K562 (cell line): ENCODE results near the gene GULP1. TPM values are rescaled to one million over a fixed set of nuclear protein-coding genes. Genes with fewer than 3 reads are reported as not detected.

Experiments
- ATAC-seq: fragments of 200-7000 bp; cut with Tn5 transposase; 3 replicates; pipeline ENCODE4 v1.9.1; 2020; ENCODE audit warnings: moderate library complexity
- BruUV-seq: library from RNA; stranded (reverse); fragments of 400-500 nt; replicated peaks from 2 replicates; lab custom pipeline; 2021; lab: Mats Ljungman, UMichigan
- CTCF ChIA-PET: fragments of 300-600 bp; formaldehyde crosslinking; extraction: SDS; loops from one replicate; lab custom pipeline; 2021; ENCODE audit warnings: low intra/inter-chr PET ratio; lab: Yijun Ruan, JAX
- POLR2A ChIA-PET: fragments of 300-600, 350-650 bp; sonication (Branson Sonifier 250); formaldehyde crosslinking; extraction: SDS; loops from one replicate; lab custom pipeline; 2021; ENCODE audit warnings: antibody characterized with exemption, inconsistent platforms; lab: Yijun Ruan, JAX
- DNase-seq, 4 experiments: peaks; one replicate each; pipeline versions ENCODE4 v3.0.0 to v3.0.0-alpha.2; 2011 to 2018; ENCODE audit warnings: low spot score in 3 of 4, mixed read lengths in 3 of 4; ENCODE audit errors: extremely low read depth in 1 of 4
- FAIRE-seq: peaks from 2 replicates; lab custom pipeline; 2011; peaks lifted over from hg19 to GRCh38; lab: Jason Lieb, UNC
- H2AFZ ChIP-seq: 2 replicates; pipeline ENCODE4 v1.6.0; 2011; ENCODE audit warnings: low read depth, low read length, control low read depth, inconsistent platforms
- H3K27ac ChIP-seq: fragments of 200-600 bp; 3 replicates; pipeline ENCODE4 v1.8.0; 2011; ENCODE audit warnings: low read depth, mild to moderate bottlenecking, control low read depth, inconsistent platforms, low read length, moderate library complexity, mixed read lengths; ENCODE audit errors: extremely low read depth
- H3K27me3 ChIP-seq, 2 experiments: fragments of 300-600 bp in 1 of 2; 2 replicates in 1 of 2; 3 replicates in 1 of 2; pipeline versions ENCODE4 v1.6.0 to v1.8.0; 2011; ENCODE audit warnings: inconsistent platforms in 2 of 2, low read length in 2 of 2, mild to moderate bottlenecking in 1 of 2, mixed read lengths in 1 of 2, moderate library complexity in 1 of 2; ENCODE audit not compliant: control insufficient read depth in 2 of 2, insufficient read depth in 2 of 2
- H3K36me3 ChIP-seq: fragments of 300-600 bp; 3 replicates; pipeline ENCODE4 v1.8.0; 2011; ENCODE audit warnings: mild to moderate bottlenecking, low read length, inconsistent platforms; ENCODE audit not compliant: control insufficient read depth, insufficient read depth
- H3K4me1 ChIP-seq, 2 experiments: fragments of 200-600 bp in 1 of 2; replicated peaks in 1 of 2; 2 replicates in 1 of 2; 3 replicates in 1 of 2; pipeline versions ENCODE4 v1.5.1 to v1.8.0; 2011; ENCODE audit warnings: inconsistent platforms in 2 of 2, low read length in 2 of 2, mild to moderate bottlenecking in 1 of 2, mixed read lengths in 1 of 2, moderate library complexity in 1 of 2; ENCODE audit not compliant: control insufficient read depth in 2 of 2, insufficient read depth in 2 of 2
- H3K4me2 ChIP-seq: 2 replicates; pipeline ENCODE4 v1.6.1; 2011; ENCODE audit warnings: low read length, control low read depth, inconsistent platforms, mixed read lengths; ENCODE audit not compliant: insufficient read depth
- H3K4me3 ChIP-seq: fragments of 200-600 bp; sonication (generic), shearing (Covaris generic); 2 replicates; pipeline ENCODE4 v1.5.1; 2016; ENCODE audit warnings: control low read depth, inconsistent platforms
- H3K79me2 ChIP-seq: fragments of 200-600 bp; 3 replicates; pipeline ENCODE4 v1.8.0; 2011; ENCODE audit warnings: low read length, inconsistent platforms; ENCODE audit not compliant: control insufficient read depth, insufficient read depth
- H3K9ac ChIP-seq, 2 experiments: 2 replicates each; pipeline versions ENCODE4 v1.6.0 to v1.6.1; 2011; ENCODE audit warnings: low read depth in 2 of 2, low read length in 2 of 2, control low read depth in 1 of 2, inconsistent platforms in 1 of 2, mild to moderate bottlenecking in 1 of 2, mixed read lengths in 1 of 2; ENCODE audit not compliant: insufficient read depth in 1 of 2
- H3K9me1 ChIP-seq: one replicate; pipeline ENCODE4 v1.6.0; 2011; ENCODE audit warnings: inconsistent platforms, mild to moderate bottlenecking, low read length, moderate library complexity; ENCODE audit not compliant: control insufficient read depth, insufficient read depth
- H3K9me3 ChIP-seq: replicated peaks from 2 replicates; pipeline ENCODE4 v1.5.1; 2011; ENCODE audit warnings: low read depth, low read length, inconsistent platforms; ENCODE audit not compliant: control insufficient read depth, insufficient read depth
- H4K20me1 ChIP-seq: replicated peaks from 2 replicates; pipeline ENCODE4 v1.6.1; 2011; ENCODE audit warnings: low read length, inconsistent platforms, mixed read lengths; ENCODE audit not compliant: control insufficient read depth, insufficient read depth
- ARHGAP35 ChIP-seq: fragments of 450-650 bp; IDR thresholded peaks from 2 replicates; pipeline ENCODE4 v1.6.1; 2018; ENCODE audit not compliant: partially characterized antibody
- CBFA2T2 ChIP-seq: fragments of 450-650 bp; conservative IDR thresholded peaks from 2 replicates; pipeline ENCODE4 v1.6.1; 2017; ENCODE audit warnings: mild to moderate bottlenecking
- DDX20 ChIP-seq: fragments of 450-650 bp; IDR thresholded peaks from 2 replicates; pipeline ENCODE4 v1.6.1; 2016; ENCODE audit warnings: missing genetic modification characterization, low read depth, mild to moderate bottlenecking, missing compliant biosample characterization, moderate library complexity
- DPF2 ChIP-seq: fragments of 450-650 bp; IDR thresholded peaks from 2 replicates; pipeline ENCODE4 v1.6.1; 2016
- HDGF ChIP-seq: fragments of 450-650 bp; IDR thresholded peaks from 2 replicates; pipeline ENCODE4 v1.6.1; 2016
- HMBOX1 ChIP-seq: sonication (generic); IDR thresholded peaks from 2 replicates; pipeline ENCODE4 v1.6.1; 2016
- HNRNPL ChIP-seq: fragments of 200-400 bp; formaldehyde crosslinking; IDR thresholded peaks from 2 replicates; pipeline ENCODE4 v1.6.1; 2017; ENCODE audit warnings: low read depth, mild to moderate bottlenecking, low read length
- KDM1A ChIP-seq, 2 experiments: fragments of 450-650 bp; IDR thresholded peaks; 2 replicates each; pipeline ENCODE4 v1.6.1; 2016; ENCODE audit warnings: mild to moderate bottlenecking in 2 of 2
- MITF ChIP-seq: IDR thresholded peaks from 2 replicates; pipeline ENCODE4 v1.6.1; 2014; ENCODE audit warnings: antibody characterized with exemption
- NR3C1 ChIP-seq: sonication (generic); formaldehyde crosslinking; IDR thresholded peaks from 2 replicates; pipeline ENCODE4 v1.8.1; 2022; ENCODE audit warnings: missing genetic modification reagents
- POLR2B ChIP-seq: fragments of 450-650 bp; IDR thresholded peaks from 2 replicates; pipeline ENCODE4 v1.6.1; 2018; ENCODE audit warnings: low read depth; ENCODE audit not compliant: partially characterized antibody
- PREB ChIP-seq: sonication (generic); formaldehyde crosslinking; IDR thresholded peaks from 2 replicates; pipeline ENCODE4 v1.8.1; 2023; ENCODE audit warnings: mild to moderate bottlenecking, missing genetic modification reagents
- PRMT5 ChIP-seq: sonication (generic); formaldehyde crosslinking; IDR thresholded peaks from 2 replicates; pipeline ENCODE4 v1.5.0; 2020; ENCODE audit warnings: missing genetic modification reagents
- PTBP1 ChIP-seq: fragments of 200-400 bp; formaldehyde crosslinking; IDR thresholded peaks from 2 replicates; pipeline ENCODE4 v1.6.1; 2017; ENCODE audit warnings: low read depth, low read length
- SMARCC2 ChIP-seq: fragments of 450-650 bp; IDR thresholded peaks from 2 replicates; pipeline ENCODE4 v1.6.1; 2017; ENCODE audit warnings: antibody characterized with exemption, moderate library complexity, mild to moderate bottlenecking, low read depth
- ZKSCAN1 ChIP-seq: fragments of 150-350 bp; IDR thresholded peaks from 2 replicates; pipeline ENCODE4 v1.6.1; 2016; ENCODE audit warnings: low read depth, low read length
- ZNF133 ChIP-seq: fragments of 250-450 bp; sonication (Bioruptor Pico); IDR thresholded peaks from 2 replicates; pipeline ENCODE4 v1.4.0; 2020; ENCODE audit warnings: mild to moderate bottlenecking
- ZNF707 ChIP-seq: fragments of 250-450 bp; sonication (Bioruptor Pico); conservative IDR thresholded peaks from 2 replicates; pipeline ENCODE4 v1.8.0; 2022; ENCODE audit warnings: inconsistent platforms, mild to moderate bottlenecking, moderate library complexity
- ZNF79 ChIP-seq: fragments of 250-450 bp; sonication (Bioruptor Pico); IDR thresholded peaks from 2 replicates; pipeline ENCODE4 v1.4.0; 2020; ENCODE audit warnings: low read depth, mild to moderate bottlenecking, moderate library complexity
- WGBS: fragments of 100-300 bp; shearing (Covaris generic); methylation state at CpG from one replicate; pipeline ENCODE4 v1.1.6; 2016; ENCODE audit warnings: low coverage, mixed read lengths; ENCODE audit not compliant: insufficient coverage; ENCODE audit errors: missing lambda C conversion rate; 5-methylcytosine and 5-hydroxymethylcytosine counted together
- in situ Hi-C: fragments of 300-500 bp; cut with MboI; formaldehyde crosslinking; loops from 4 replicates; pipeline ENCODE4 v1.15.0; 2018; ENCODE audit warnings: inconsistent platforms, mixed read lengths
- intact Hi-C: fragments of 100-400 bp; cut with micrococcal nuclease; formaldehyde crosslinking; loops from 2 replicates; pipeline ENCODE4 v1.14.2; 2022
- polyA plus RNA-seq, 8 experiments: library from polyadenylated mRNA; depleted of rRNA in 4 of 8; stranded (reverse) in 5 of 8; unstranded in 3 of 8; fragments of >200 nt; fragmentation: Nextera tagmentation in 2 of 8; fragmentation: Illumina TruSeq in 1 of 8; extraction: Ambion mirVana in 2 of 8; extraction: Trizol in 1 of 8; gene quantifications; 2 replicates each; pipeline versions ENCODE4 v1.2.1 to v1.2.3, GENCODE V29; 2011 to 2014; ENCODE audit warnings: inconsistent platforms in 1 of 8, missing spikeins in 1 of 8
- total RNA-seq, 7 experiments: library from RNA; depleted of rRNA in 6 of 7; stranded (reverse); fragments of >200 nt in 6 of 7; fragmentation: Illumina TruSeq in 2 of 7; extraction: Trizol in 2 of 7; gene quantifications; 2 replicates each; pipeline versions ENCODE4 v1.2.1 to v1.2.3, GENCODE V29; 2011 to 2021; ENCODE audit warnings: low replicate concordance in 1 of 7

The GULP1 gene
- total and polyA plus RNA-seq, 9 of the 15 experiments (the other 6 are each of a cell fraction or from before 2014, with no cell fraction given), result 8.5 to 25.3 (median 19.5) TPM

GRCh38 chr2:188291617-188292347 is at the start of gene GULP1 (continued):
- no peak for TF ChIP-seq PTBP1
- no peak for TF ChIP-seq HDGF
- TF ChIP-seq ARHGAP35, result no peak
- peak; percentile 7 to 58; a peak in 2 of 4 replicates for TF ChIP-seq KDM1A (IDR thresholded peaks at IDR 0.05)
- TF ChIP-seq DDX20 (tag), result no peak
- peak; percentile 31; the same call in 1 of the 2 replicates for TF ChIP-seq CBFA2T2
- TF ChIP-seq NR3C1 (CRISPR knock-in tag), result no peak

- Histone ChIP-seq H2AFZ (no peak overlapping the region), H3K27me3 (no peaks in the 10 kb centered on the region), H4K20me1 (no peaks in the 10 kb centered on the region), H3K9me3 (peaks cover 2% of the 10 kb centered on the region; the same call in 1 of the 2 replicates), H3K4me3 (no peak overlapping the region), H3K4me2 (no peak overlapping the region), H3K9me1 (no peaks in the 10 kb centered on the region), H3K79me2 (peaks cover 12% of the 10 kb centered on the region; the same call in 2 of the 3 replicates), H3K9ac (no peak overlapping the region), H3K27ac (no peak overlapping the region), H3K36me3 (peaks cover 10% of the 10 kb centered on the region; the same call in 1 of the 3 replicates), H3K4me1 (no peaks in the 10 kb centered on the region)
- WGBS, result 100% methylated on average over 1 of the region's 1 CpG
- no peak for DNase-seq
- POLR2A ChIA-PET, result no interaction called here
- no peak for ATAC-seq
- intact Hi-C loops, result no loop called here
- FAIRE-seq, result no peak
- CTCF ChIA-PET, result no interaction called here
- no TSS peak for BruUV-seq
- in situ Hi-C loops, result no loop called here
- no peak for TF ChIP-seq ZKSCAN1
- no peak for TF ChIP-seq ZNF707 (CRISPR knock-in tag)
- no peak for TF ChIP-seq POLR2B
- TF ChIP-seq PREB (CRISPR knock-in tag), result no peak
- no peak for TF ChIP-seq HMBOX1
- TF ChIP-seq DPF2, result no peak
- no peak for TF ChIP-seq MITF
- TF ChIP-seq PRMT5 (CRISPR knock-in tag), result no peak
- no peak for TF ChIP-seq HNRNPL
- no peak for TF ChIP-seq SMARCC2
- no peak for TF ChIP-seq ZNF133 (CRISPR knock-in tag)
- no peak for TF ChIP-seq ZNF79 (CRISPR knock-in tag)
Measured at GRCh38 chr2:188243381-188243780, 48.3 kb upstream of the GULP1 start.
